ENCODE results near the gene CACNA1C.
"Not testable (repeated sequence)": the region's sequence is repeated elsewhere in the genome, so short reads cannot be mapped to it uniquely, and the experiment has no call there.

CACNA1C gene

DNA sequence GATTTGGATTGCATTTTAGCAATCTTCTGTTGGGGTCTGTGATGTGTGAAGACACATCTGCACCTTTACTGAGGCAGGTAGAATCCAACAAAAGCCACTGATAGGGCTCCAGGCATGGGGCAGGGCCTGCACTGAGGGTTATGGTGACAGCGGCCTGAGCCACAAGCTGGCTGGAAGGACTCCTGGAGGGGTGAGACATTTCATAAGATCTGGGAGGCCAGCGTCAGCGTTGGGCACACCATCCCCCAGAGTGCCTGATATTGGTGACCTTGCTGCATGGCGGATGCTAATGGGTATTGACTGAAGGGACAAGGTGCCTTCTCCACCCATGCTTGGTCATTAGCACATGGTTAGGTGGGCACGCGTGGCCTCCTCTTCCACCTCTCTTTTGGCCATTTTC, 187.6 kb downstream of the CACNA1C start:
- DNase-seq, result no peak

- DNase-seq, result no peak
Observed at GRCh38 chr12:2240984-2241383, 188.2 kb downstream of the CACNA1C start.

GRCh38 chr12:2242216-2242615, 189.4 kb downstream of the CACNA1C start:
- no peak for DNase-seq

DNA sequence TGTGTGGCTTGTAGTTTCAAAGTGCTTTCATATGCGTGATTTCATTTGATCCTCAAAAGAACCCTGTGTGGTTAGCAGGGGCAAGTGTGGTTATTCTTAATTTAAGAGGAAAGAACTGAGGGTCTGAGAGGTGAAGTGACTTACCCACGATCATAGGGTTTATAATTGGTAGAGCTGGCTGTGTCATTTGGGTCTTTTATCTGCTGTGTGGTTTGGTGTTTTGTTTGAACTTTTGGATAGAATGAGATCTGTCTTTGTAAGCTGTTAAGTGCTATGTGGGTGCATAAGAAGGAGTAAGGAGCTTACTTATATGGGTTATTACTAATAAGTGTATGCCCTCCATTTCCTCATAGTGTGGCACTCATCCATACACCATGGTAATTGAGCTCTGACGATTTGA, 190.0 kb downstream of the CACNA1C start:
- no peak for DNase-seq

DNA sequence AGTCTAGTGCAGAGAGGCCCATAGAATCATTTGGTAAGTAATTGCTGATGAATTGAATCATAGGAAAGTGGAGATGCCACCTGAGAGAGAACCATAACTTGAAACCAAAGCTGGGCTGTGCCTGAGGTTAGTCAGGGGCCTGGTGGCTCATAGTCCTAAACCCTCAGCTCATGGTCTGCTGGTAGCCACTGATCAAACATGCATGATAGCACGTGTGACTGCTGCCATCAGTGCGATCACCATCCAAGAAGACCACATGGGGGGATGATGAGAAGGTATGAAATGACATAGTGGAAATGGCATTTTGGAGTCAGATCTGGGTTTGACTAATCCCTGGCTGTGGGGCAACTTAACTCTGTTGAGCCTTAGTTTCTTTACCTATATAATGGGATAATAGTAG, 190.5 kb downstream of the CACNA1C start:
- no peak for DNase-seq

GRCh38 chr12:2244013-2244861, 191.4 kb downstream of the CACNA1C start:
- DNase-seq, result no peak

DNA sequence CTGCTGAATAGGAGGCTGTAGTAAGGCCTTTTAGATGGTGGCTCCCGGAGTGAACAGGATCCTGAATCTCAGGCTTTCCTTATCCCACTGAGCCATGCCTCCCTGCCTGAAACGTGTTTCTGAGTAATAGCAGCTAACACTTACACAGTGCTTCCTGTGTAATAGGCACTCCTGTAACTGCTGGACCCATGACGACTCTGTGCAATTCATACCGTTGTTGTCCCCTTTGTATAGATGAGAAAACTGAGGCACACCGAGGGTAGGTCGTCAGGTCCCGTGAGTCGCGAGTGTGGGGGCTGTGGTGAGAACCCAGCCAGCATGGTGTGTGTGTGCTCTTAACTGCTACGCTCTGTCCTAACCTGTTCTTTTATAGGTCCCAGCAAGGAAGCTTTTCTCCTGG, 193.6 kb downstream of the CACNA1C start:
- DNase-seq, result no peak

GRCh38 chr12:2247120-2247519, 194.3 kb downstream of the CACNA1C start:
- no peak for DNase-seq

DNA sequence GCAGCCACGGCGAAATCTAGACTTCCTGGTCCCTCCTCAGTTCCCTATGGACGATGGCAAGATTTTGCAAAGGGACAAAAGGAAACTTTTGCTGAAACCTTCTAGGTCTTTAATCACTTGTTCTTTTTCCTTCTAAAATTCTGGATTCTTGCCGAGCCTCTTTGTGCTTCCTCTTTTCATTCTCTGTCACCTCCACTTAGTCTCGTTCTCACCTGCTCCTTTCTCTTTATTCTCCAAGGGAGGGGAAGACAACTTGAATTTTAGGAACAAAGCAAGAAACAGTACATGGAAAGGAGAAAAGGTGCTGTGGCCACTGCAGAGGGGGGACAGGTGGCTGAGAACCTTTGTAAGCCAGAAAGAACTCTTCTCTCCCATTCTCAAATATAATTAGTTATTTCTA, 194.8 kb downstream of the CACNA1C start:
- no peak for DNase-seq

DNA sequence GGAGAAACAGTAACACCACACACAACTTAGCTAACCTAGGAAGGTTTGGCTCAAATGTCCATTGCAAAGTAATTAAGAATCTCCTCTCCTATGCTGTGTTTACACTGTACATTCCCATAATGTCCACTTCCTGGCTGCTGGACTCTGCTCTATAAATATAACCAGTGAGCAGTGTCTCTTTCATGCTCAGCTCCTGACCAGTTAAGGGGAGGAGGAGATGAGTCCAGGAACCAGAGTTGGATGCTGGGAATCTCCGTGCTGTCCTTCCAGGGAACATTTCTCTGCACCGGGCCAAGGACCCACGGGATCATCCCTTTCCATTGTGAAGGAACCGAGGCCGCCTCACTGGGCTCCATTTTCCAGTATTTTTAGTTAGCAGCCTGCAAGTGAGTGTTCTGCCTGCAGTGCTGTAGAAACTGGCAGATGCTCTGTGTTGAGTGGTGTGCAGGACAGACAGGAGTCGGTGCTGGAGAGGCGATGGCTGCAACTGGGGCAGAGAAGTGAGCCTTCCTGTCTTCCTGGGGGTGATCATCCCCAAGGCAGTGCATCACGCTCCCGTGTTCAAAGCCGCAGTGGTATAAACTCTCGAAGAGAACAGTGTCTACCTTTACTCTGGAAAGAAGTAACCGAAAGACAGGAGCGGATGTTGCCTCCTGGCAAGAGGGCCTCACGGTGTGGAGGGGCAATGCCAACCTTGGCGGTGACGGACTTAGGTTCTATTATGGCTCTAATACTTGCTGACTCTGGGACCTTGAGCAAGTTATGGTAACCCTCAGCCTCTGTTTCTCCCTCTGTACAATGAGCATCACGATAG, 195.5 kb downstream of the CACNA1C start:
- DNase-seq, result no peak

GRCh38 chr12:2248901-2249381, 196.2 kb downstream of the CACNA1C start:
- no peak for DNase-seq

DNA sequence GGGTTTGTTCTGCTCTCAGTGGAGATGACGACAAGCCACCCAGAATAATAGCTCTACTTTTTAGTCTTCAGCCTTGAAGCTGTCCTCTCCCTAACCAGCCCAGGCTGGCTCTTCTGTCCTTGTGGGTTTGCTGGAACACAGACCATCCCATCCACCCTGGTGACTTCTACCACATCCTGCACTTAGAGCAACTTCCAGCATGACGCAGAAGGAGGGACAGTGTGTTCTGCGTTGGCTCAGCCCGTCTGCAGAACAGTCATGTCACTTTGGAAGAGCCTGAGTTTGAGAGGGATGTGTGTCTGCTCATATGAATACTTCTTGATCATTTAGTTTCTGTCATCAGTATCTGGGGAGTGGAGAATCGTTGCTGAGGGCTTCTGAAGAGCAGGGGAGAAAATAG, 198.0 kb downstream of the CACNA1C start:
- no peak for DNase-seq

DNA sequence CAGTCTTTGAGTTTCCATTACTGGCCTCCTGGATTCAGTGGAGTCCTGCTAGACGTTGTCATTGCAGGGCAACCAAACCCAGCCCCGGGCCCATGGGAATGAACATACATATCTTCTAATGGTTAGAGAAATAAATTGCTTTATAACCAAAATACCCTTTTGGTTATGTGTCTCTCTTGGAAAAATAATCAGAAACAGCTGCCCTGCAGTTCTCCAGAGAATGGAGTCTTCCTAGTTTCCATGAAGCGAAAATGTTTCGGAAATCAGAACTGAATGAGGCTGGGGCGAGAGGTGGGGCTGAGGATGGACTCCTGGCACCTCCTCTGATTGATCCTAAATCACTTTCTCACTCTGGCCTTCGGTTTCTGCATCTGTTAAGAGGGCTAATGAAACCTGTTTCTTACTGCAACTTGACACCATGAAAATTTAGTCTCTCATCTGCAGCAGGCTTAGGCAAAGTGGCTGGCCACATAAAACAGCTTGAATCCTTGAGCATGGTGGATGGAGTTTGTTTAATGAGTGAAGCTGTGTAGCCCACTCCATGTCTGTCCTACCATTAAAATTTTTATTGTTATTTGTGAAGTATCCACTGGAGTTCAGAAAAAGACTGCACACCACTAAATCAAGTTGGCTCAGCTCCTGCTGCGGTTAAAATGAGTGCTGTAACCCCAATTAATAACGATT, 198.9 kb downstream of the CACNA1C start:
- no peak for DNase-seq

DNA sequence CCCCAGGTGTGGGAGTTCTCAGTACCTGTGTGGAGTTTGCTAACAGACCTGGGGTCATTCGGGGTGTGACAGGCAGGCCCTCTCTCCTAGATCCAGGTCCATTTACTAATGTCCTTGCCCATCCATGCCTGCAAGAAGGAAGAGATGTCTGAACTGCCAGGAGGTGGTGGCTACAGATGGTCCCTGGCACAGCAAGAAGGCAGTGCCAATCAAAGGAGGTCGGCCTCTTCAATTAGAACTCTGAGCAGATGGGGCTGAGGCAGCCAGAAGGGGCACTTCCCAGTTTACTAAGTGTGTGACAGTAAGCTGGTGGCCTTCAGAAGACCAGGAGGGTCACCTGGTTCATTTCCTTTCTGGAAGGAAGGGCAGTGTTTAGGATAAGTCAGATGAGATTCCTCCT, 202.5 kb downstream of the CACNA1C start:
- no peak for DNase-seq

DNA sequence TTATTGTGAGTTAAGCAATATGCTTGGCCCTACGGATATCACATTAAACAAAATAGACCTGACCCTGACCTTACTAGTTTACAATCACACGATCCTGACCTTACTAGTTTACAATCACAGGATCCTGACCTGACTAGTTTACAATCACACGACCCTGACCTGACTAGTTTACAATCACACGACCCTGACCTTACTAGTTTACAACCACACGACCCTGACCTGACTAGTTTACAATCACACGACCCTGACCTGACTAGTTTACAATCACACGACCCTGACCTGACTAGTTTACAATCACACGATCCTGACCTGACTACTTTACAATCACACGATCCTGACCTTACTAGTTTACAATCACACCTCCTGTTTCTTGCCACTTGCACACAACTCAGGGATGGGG, 202.9 kb downstream of the CACNA1C start:
- DNase-seq, result not testable (repeated sequence)

DNA sequence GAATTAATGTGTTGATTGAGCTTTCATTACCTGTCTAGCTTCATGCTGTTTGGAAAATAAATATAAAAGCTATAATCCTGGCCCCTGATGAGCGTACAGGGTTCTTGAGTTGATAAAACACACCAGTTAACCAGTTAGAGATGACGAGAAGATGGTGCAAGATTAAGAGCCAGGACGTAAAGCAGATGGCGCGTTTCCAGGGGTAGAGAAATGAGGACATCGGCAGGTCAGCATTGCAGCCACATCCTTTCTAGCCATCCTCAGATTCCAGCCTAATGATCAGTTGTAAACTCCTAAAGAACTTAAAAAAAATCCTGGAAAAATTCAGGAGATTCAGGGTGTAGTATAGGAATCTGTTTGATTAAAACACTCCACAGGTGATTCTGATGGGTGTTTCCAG, 203.7 kb downstream of the CACNA1C start:
- no peak for DNase-seq

DNA sequence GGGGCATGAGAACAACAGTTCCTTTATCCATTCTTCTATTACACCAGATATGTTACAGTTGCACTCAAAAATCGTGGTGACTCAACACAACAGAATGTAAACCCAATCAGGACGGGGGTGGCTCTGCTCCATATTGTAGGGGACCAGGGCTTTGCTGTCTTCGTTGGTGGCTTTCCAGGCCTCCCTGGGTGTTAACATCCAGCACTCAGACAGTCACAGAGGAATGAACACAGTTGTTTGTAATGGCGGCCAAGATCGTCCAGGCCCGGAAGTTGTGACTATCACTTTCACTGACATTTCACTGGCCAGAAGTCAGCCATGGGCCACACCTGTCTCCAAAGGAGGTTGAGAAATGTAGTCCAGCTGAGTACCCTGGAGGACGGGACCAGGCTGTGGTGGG, 204.1 kb downstream of the CACNA1C start:
- DNase-seq, result no peak

DNA sequence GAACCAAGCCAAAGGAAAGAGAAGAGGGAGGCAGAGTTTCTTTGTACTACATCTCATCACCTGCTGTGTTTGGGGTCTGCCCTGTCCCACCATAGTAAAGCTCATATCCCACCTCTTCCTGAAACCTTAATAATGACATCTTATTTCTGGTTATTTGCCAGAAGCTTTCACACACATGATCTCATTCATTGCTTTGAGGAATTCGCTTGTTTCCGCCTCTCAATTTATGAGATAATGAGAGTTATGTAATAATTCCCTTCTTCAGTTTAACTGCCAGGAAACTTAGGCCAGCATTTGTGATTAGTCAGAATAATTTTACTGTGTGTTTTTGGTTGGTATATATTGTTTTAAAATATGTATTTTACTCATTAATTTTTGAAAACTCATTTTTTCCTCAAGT, 205.2 kb downstream of the CACNA1C start:
- no peak for DNase-seq

- no peak for DNase-seq
Observed at GRCh38 chr12:2259369-2259768, 206.6 kb downstream of the CACNA1C start.

- no peak for DNase-seq
Observed at GRCh38 chr12:2260441-2260840, 207.7 kb downstream of the CACNA1C start.

GRCh38 chr12:2261708-2262107, 208.9 kb downstream of the CACNA1C start:
- DNase-seq, result no peak

GRCh38 chr12:2262449-2262848, 209.7 kb downstream of the CACNA1C start:
- DNase-seq, result no peak

- DNase-seq, result no peak
Observed at GRCh38 chr12:2263901-2264300, 211.1 kb downstream of the CACNA1C start.

Data from CD4-positive, alpha-beta T cell treated with Interleukin-10 for 1 hour (primary cell).